Measurements from ENCODE around the gene PRR5.

PRR5 gene

GRCh38 chr22:44709881-44710392, 7.9 kb downstream of the PRR5 start:
- DNase-seq (ENCODE audit: low read depth) = no peak
- TF ChIP-seq MYC (IDR thresholded peaks at IDR 0.05; ENCODE audit: low read depth, low read length) (no peak), MAX (IDR thresholded peaks at IDR 0.05; ENCODE audit: low read depth, low read length) (no peak), POLR2A (IDR thresholded peaks at IDR 0.05; ENCODE audit: extremely low read depth, insufficient read length) (no peak), CTCF (IDR thresholded peaks at IDR 0.05; ENCODE audit: low read depth, low read length) (no peak)
- H3K4me3 ChIP-seq (ENCODE audit: low read depth, low read length) = no peak overlapping the region

DNA sequence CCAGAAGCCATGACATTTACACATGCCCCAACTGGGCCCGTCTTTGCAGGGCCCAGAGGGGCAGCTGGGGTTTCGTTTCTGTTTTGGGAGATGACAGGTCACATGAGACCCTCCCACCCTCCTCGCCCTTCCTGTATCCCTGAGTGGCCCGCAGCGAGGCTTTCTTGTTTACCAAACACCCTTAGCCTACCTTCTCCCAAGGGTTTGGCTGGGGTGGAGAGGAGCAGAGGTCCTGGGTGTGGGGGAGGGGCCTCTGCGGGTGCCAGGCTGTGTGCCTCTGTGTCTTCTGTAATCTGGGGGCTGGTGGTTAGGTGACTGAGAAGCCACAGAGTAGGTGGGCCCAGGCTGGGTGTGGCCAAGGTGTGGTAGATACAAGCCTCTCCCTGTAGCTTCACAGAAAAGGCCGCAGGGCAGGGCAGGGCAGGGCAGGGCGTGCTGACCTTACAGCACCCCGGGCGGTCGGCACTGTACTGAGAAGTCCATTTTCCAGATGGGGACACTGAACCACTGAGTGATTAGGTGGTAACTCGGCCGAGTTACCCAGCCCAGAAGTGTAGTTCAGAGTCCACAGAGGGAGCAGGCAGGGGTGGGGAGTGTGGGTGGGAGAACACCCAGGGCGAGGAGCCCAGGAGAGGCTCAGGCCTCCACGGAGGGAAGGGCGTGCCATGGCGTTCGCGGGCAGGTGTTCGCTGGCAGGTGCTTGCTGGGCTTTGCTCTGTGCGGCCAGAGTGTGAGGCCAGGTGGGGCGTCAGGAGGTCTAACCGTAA, 8.7 kb downstream of the PRR5 start:
- no peak for DNase-seq (ENCODE audit: low read depth)
- no peak overlapping the region for H3K4me3 ChIP-seq (ENCODE audit: low read depth, low read length)

GRCh38 chr22:44711241-44711560, 9.2 kb downstream of the PRR5 start:
- no peak for TF ChIP-seq MAX (IDR thresholded peaks at IDR 0.05; ENCODE audit: low read depth, low read length)
- TF ChIP-seq CTCF (IDR thresholded peaks at IDR 0.05; ENCODE audit: low read depth, low read length) = no peak
- no peak for TF ChIP-seq POLR2A (IDR thresholded peaks at IDR 0.05; ENCODE audit: extremely low read depth, insufficient read length)
- no peak for TF ChIP-seq MYC (IDR thresholded peaks at IDR 0.05; ENCODE audit: low read depth, low read length)
- no peak for DNase-seq (ENCODE audit: low read depth)
- no peak overlapping the region for H3K4me3 ChIP-seq (ENCODE audit: low read depth, low read length)

More for the DNA sequence above, 8.7 kb downstream of the PRR5 start:
- TF ChIP-seq MYC (IDR thresholded peaks at IDR 0.05; ENCODE audit: low read depth, low read length) (no peak), POLR2A (IDR thresholded peaks at IDR 0.05; ENCODE audit: extremely low read depth, insufficient read length) (no peak), CTCF (IDR thresholded peaks at IDR 0.05; ENCODE audit: low read depth, low read length) (no peak), MAX (IDR thresholded peaks at IDR 0.05; ENCODE audit: low read depth, low read length) (no peak)

- no peak overlapping the region for H3K4me3 ChIP-seq (ENCODE audit: low read depth, low read length)
- no peak for DNase-seq (ENCODE audit: low read depth)
- TF ChIP-seq CTCF (IDR thresholded peaks at IDR 0.05; ENCODE audit: low read depth, low read length) = no peak
- no peak for TF ChIP-seq MYC (IDR thresholded peaks at IDR 0.05; ENCODE audit: low read depth, low read length)
These were observed 9.9 kb downstream of the PRR5 start for GRCh38 chr22:44711690-44712555.

- TF ChIP-seq MYC (IDR thresholded peaks at IDR 0.05; ENCODE audit: low read depth, low read length) = no peak
- no peak for TF ChIP-seq POLR2A (IDR thresholded peaks at IDR 0.05; ENCODE audit: extremely low read depth, insufficient read length)
- no peak for TF ChIP-seq CTCF (IDR thresholded peaks at IDR 0.05; ENCODE audit: low read depth, low read length)
- no peak for TF ChIP-seq MAX (IDR thresholded peaks at IDR 0.05; ENCODE audit: low read depth, low read length)
- no peak for DNase-seq (ENCODE audit: low read depth)
These were observed 11.0 kb downstream of the PRR5 start for GRCh38 chr22:44712962-44713361.

More at GRCh38 chr22:44712962-44713361, 11.0 kb downstream of the PRR5 start:
- no peak overlapping the region for H3K4me3 ChIP-seq (ENCODE audit: low read depth, low read length)
